SU-DHL-6 (cell line): ENCODE measurements around the gene KRTAP9-2.

Experiments
- H2AFZ ChIP-seq: fragments of 200-600 bp; sonication (generic); 2 replicates; pipeline ENCODE4 v1.6.1; 2014; ENCODE audit warnings: low read depth, mild to moderate bottlenecking, moderate library complexity, mixed read lengths, antibody characterized with exemption, low read length; ENCODE audit not compliant: severe bottlenecking
- H3F3A ChIP-seq: fragments of 200-600 bp; shearing (Covaris generic); 2 replicates; pipeline ENCODE4 v1.6.0; 2016; ENCODE audit warnings: antibody characterized with exemption, mild to moderate bottlenecking; ENCODE audit not compliant: insufficient read depth
- H3K27ac ChIP-seq: fragments of 200-600 bp; sonication (generic); 2 replicates; pipeline ENCODE4 v1.5.1; 2016; ENCODE audit warnings: low read depth, mild to moderate bottlenecking, low read length, moderate library complexity, mixed read lengths
- H3K27me3 ChIP-seq: fragments of 200-600 bp; sonication (generic), shearing (Covaris generic); 2 replicates; pipeline ENCODE4 v1.6.0; 2014; ENCODE audit warnings: mild to moderate bottlenecking, low read length
- H3K36me3 ChIP-seq: fragments of 200-600 bp; sonication (generic); 2 replicates; pipeline ENCODE4 v1.6.1; 2014; ENCODE audit warnings: mild to moderate bottlenecking, low read length, mixed read lengths
- H3K4me2 ChIP-seq: fragments of 300-600, 200-600 bp; shearing (Covaris generic), sonication (generic); 2 replicates; pipeline ENCODE4 v1.6.0; 2014; ENCODE audit warnings: low read length, low read depth, mild to moderate bottlenecking; ENCODE audit not compliant: poor library complexity, severe bottlenecking
- H3K4me3 ChIP-seq: fragments of 200-600 bp; sonication (generic); 2 replicates; pipeline ENCODE4 v1.5.1; 2014; ENCODE audit warnings: antibody characterized with exemption, low read length, mild to moderate bottlenecking, mixed read lengths; ENCODE audit not compliant: insufficient read depth, poor library complexity, severe bottlenecking
- H3K79me2 ChIP-seq: fragments of 200-600 bp; sonication (generic); 2 replicates; pipeline ENCODE4 v1.6.1; 2014; ENCODE audit warnings: mild to moderate bottlenecking, low read length, moderate library complexity; ENCODE audit not compliant: insufficient read depth
- H3K9ac ChIP-seq: fragments of 200-600 bp; sonication (generic); 2 replicates; pipeline ENCODE4 v1.7.0; 2014; ENCODE audit warnings: mild to moderate bottlenecking, low read length
- H3K9me2 ChIP-seq: fragments of 200-600 bp; sonication (generic); replicated peaks from 2 replicates; pipeline ENCODE4 v1.6.1; 2014; ENCODE audit warnings: low read length; ENCODE audit not compliant: insufficient read depth
- H3K9me3 ChIP-seq: fragments of 200-600 bp; sonication (generic); 2 replicates; pipeline ENCODE4 v1.6.1; 2014; ENCODE audit warnings: low read length, mixed read lengths; ENCODE audit not compliant: insufficient read depth
- H4K20me1 ChIP-seq: fragments of 200-600 bp; sonication (generic); 2 replicates; pipeline ENCODE4 v1.6.1; 2014; ENCODE audit warnings: low read depth, mild to moderate bottlenecking, antibody characterized with exemption, low read length, moderate library complexity, mixed read lengths
- CTCF ChIP-seq: fragments of 200-600 bp; sonication (generic); IDR thresholded peaks from one replicate; pipeline ENCODE4 v1.5.1; 2017; ENCODE audit warnings: antibody characterized with exemption, mild to moderate bottlenecking, low read length, moderate library complexity; ENCODE audit not compliant: insufficient read depth, poor library complexity, severe bottlenecking
- EZH2phosphoT487 ChIP-seq: fragments of 200-600 bp; sonication (generic), shearing (Covaris generic); conservative IDR thresholded peaks from 2 replicates; pipeline ENCODE4 v1.6.1; 2018; ENCODE audit warnings: mild to moderate bottlenecking, antibody characterized with exemption, low read length, moderate library complexity, mixed read lengths

KRTAP9-2 gene

GRCh38 chr17:41256291-41256685, 29.8 kb downstream of the KRTAP9-2 start:
- no peaks in the 10 kb centered on the region for H3K9me3 ChIP-seq
- H3F3A ChIP-seq = no peaks in the 10 kb centered on the region
- no peaks in the 10 kb centered on the region for H3K36me3 ChIP-seq
- no peak overlapping the region for H3K4me3 ChIP-seq
- TF ChIP-seq CTCF = no peak
- TF ChIP-seq EZH2phosphoT487 = no peak
- H3K9ac ChIP-seq = no peak overlapping the region
- no peak overlapping the region for H2AFZ ChIP-seq
- H3K9me2 ChIP-seq = no peaks in the 10 kb centered on the region
- H3K79me2 ChIP-seq = no peaks in the 10 kb centered on the region
- H4K20me1 ChIP-seq = no peaks in the 10 kb centered on the region
- H3K27ac ChIP-seq = no peak overlapping the region
- no peak overlapping the region for H3K4me2 ChIP-seq
- no peaks in the 10 kb centered on the region for H3K27me3 ChIP-seq

GRCh38 chr17:41258406-41258805, 32.0 kb downstream of the KRTAP9-2 start:
- Histone ChIP-seq H3K27me3 (no peaks in the 10 kb centered on the region), H3K9me2 (no peaks in the 10 kb centered on the region), H3F3A (no peaks in the 10 kb centered on the region), H3K9ac (no peak overlapping the region), H4K20me1 (no peaks in the 10 kb centered on the region), H3K79me2 (no peaks in the 10 kb centered on the region), H3K27ac (no peak overlapping the region), H3K4me2 (no peak overlapping the region), H3K9me3 (no peaks in the 10 kb centered on the region), H3K36me3 (no peaks in the 10 kb centered on the region), H2AFZ (no peak overlapping the region), H3K4me3 (no peak overlapping the region)
- TF ChIP-seq CTCF = no peak
- no peak for TF ChIP-seq EZH2phosphoT487

GRCh38 chr17:41263212-41263611, 36.8 kb downstream of the KRTAP9-2 start:
- no peaks in the 10 kb centered on the region for H3K9me3 ChIP-seq
- H3K79me2 ChIP-seq = no peaks in the 10 kb centered on the region
- no peaks in the 10 kb centered on the region for H3K36me3 ChIP-seq
- TF ChIP-seq EZH2phosphoT487 (no peak), CTCF (no peak)
- no peaks in the 10 kb centered on the region for H4K20me1 ChIP-seq
- no peaks in the 10 kb centered on the region for H3F3A ChIP-seq
- H3K4me3 ChIP-seq = no peak overlapping the region
- no peak overlapping the region for H3K4me2 ChIP-seq
- no peak overlapping the region for H3K9ac ChIP-seq
- no peak overlapping the region for H3K27ac ChIP-seq
- no peaks in the 10 kb centered on the region for H3K9me2 ChIP-seq
- no peak overlapping the region for H2AFZ ChIP-seq
- H3K27me3 ChIP-seq = no peaks in the 10 kb centered on the region

GRCh38 chr17:41264599-41264998, 38.2 kb downstream of the KRTAP9-2 start:
- H3K9me3 ChIP-seq = no peaks in the 10 kb centered on the region
- no peaks in the 10 kb centered on the region for H3K9me2 ChIP-seq
- no peak overlapping the region for H3K4me3 ChIP-seq
- no peak for TF ChIP-seq EZH2phosphoT487
- TF ChIP-seq CTCF = no peak
- no peak overlapping the region for H2AFZ ChIP-seq
- no peaks in the 10 kb centered on the region for H3K36me3 ChIP-seq
- H4K20me1 ChIP-seq = no peaks in the 10 kb centered on the region
- no peaks in the 10 kb centered on the region for H3K79me2 ChIP-seq
- H3K27me3 ChIP-seq = no peaks in the 10 kb centered on the region
- H3F3A ChIP-seq = no peaks in the 10 kb centered on the region
- H3K9ac ChIP-seq = no peak overlapping the region
- no peak overlapping the region for H3K4me2 ChIP-seq
- H3K27ac ChIP-seq = no peak overlapping the region
